ENCODE results near the gene RPL22.

RPL22 gene

GRCh38 chr1:6185151-6185550 is 14.2 kb downstream of the RPL22 start:
- H3K4me3 ChIP-seq: no peak overlapping the region
- H3K27ac ChIP-seq: no peak overlapping the region
- TF ChIP-seq, protein P1, sequence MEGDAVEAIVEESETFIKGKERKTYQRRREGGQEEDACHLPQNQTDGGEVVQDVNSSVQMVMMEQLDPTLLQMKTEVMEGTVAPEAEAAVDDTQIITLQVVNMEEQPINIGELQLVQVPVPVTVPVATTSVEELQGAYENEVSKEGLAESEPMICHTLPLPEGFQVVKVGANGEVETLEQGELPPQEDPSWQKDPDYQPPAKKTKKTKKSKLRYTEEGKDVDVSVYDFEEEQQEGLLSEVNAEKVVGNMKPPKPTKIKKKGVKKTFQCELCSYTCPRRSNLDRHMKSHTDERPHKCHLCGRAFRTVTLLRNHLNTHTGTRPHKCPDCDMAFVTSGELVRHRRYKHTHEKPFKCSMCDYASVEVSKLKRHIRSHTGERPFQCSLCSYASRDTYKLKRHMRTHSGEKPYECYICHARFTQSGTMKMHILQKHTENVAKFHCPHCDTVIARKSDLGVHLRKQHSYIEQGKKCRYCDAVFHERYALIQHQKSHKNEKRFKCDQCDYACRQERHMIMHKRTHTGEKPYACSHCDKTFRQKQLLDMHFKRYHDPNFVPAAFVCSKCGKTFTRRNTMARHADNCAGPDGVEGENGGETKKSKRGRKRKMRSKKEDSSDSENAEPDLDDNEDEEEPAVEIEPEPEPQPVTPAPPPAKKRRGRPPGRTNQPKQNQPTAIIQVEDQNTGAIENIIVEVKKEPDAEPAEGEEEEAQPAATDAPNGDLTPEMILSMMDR (IDR thresholded peaks at IDR 0.05): no peak
- no peak for DNase-seq (ENCODE audit: low spot score)

DNA sequence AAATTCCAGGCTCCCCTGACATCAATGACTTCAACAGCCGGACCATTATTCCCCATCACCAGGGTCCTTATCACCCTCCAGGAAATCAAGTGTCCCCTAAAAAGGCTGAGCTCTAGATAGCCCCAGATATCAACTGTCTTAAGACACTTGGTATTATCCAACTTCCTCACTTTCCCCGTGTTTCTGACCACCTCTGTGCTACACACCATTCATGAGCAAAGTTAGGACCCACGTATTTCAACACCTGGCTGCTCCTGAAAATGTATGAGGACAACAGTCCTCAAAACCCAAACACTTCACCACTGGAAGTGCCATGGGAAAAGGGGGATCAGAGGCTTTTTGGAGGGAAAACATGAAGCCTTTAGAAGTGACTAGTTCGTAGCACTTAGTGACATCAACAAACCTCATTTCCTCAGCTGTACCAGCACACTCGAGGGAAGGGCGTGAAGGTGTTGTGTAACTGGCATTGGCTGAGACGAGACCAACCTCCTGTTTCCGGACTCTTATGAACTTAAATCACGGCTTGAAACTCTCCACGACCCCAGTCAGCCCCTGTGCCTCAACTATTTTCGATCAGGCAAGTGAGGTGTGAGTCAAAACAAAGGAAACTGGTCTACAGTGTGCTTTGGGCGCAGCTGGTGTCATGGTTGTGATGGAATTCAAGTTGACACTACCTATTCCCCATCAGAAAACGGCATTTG is 15.2 kb downstream of the RPL22 start:
- Histone ChIP-seq H3K27ac (peak overlapping the region in 1 of 2 donors; percentile 81), H3K4me3 (no peak overlapping the region)
- no peak for DNase-seq (ENCODE audit: low spot score)
- TF ChIP-seq, protein P1 (IDR thresholded peaks at IDR 0.05): no peak

DNA sequence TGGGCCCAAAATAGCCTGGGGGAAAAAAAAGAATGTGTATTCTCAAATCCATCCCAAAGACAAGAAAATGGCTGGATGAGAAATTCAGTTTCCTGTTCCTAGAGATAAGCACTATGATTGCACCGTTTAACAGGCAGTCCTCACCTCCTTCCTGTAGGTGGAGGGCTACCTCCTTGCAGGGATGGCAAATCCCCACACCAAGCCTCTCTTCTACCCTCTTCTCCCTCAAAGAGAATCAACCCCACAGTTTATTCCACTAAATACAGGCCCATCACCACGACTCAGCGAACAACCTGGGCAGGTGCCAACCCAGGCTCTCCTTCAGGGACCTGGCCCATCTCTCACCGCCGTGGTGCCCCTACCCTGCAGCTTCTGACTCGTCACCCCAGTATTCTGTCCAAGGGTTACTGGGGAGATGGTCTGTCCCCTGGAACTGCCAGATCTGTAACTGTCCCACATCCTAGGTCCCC is 15.8 kb downstream of the RPL22 start:
- Histone ChIP-seq H3K27ac (peak overlapping the region in 1 of 2 donors; percentile 81), H3K4me3 (no peak overlapping the region)
- no peak for DNase-seq (ENCODE audit: low spot score)
- TF ChIP-seq, protein P1 (IDR thresholded peaks at IDR 0.05): no peak

- no peak overlapping the region for H3K4me3 ChIP-seq
- no peak for DNase-seq (ENCODE audit: low spot score)
- TF ChIP-seq, protein P1 (IDR thresholded peaks at IDR 0.05): no peak
- peak overlapping the region in 1 of 2 donors; percentile 70 for H3K27ac ChIP-seq
These were observed 18.0 kb downstream of the RPL22 start for GRCh38 chr1:6181347-6181770.

GRCh38 chr1:6180707-6181311 is 18.6 kb downstream of the RPL22 start:
- no peak for DNase-seq (ENCODE audit: low spot score)
- Histone ChIP-seq H3K4me3 (peak overlapping the region; percentile 77), H3K27ac (peak overlapping the region in 1 of 2 donors; percentile 70)
- TF ChIP-seq, protein P1 (IDR thresholded peaks at IDR 0.05): no peak

- TF ChIP-seq, protein P1 (IDR thresholded peaks at IDR 0.05): no peak
- peak within 1 kb of the TSS; percentile 77 for H3K4me3 ChIP-seq
- no peak for DNase-seq (ENCODE audit: low spot score)
- H3K27ac ChIP-seq: peak within 1 kb of the TSS in 1 of 2 donors; percentile 70
These were observed 19.1 kb downstream of the RPL22 start, which contains the start of gene CHD5 for GRCh38 chr1:6180268-6180706. TSS of gene CHD5 (minus strand) at chr1:6180321. CDS start at chr1:6180023, 298 bp downstream.

All from coronary artery (tissue), 2 donors.